Measurements from ENCODE around the gene RILP.

Gene RILP

DNA sequence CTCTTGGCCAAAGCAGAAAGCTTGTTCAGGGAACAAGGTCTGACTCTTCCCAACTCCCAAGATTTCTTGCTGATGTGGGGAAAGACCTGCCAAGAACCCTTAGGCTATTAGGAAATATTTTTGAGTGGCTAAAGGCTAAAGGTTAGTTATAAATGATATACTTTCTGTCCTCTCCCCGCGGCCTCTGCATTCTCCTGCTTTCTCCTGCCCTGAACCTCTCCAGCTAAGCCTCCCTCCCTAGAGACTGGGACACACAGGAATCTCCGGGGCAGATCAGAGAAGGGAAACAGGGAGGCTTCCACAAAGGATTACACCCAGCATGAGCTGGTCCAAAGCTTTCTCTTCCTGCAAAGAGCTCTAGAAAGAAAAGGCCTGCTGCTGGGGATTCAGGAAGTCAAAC is 23.3 kb downstream of the RILP start:
- no peak for ATAC-seq

DNA sequence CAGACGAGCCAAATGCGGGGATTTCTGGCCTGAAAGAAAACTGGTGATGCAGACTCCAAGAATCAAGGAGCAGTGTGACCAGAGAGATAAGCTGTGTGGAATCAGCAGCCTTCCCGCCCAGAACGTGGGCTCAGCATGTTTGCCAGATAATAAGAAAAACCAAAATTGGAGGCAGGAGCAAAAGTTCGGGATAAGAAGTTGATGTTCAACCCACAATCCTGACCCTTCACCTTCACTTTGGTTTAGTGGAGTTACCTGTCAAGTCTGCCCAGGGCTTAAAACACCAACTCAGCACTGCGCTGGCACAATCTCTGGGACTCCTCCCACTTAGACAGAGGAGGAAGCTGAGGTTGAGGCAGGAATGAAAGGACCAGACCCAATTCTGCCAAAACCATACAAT is 24.1 kb downstream of the RILP start:
- ATAC-seq: no peak
- no peak for TF ChIP-seq ZFP3 (CRISPR knock-in tag; IDR thresholded peaks at IDR 0.05)
- TF ChIP-seq, protein P1, sequence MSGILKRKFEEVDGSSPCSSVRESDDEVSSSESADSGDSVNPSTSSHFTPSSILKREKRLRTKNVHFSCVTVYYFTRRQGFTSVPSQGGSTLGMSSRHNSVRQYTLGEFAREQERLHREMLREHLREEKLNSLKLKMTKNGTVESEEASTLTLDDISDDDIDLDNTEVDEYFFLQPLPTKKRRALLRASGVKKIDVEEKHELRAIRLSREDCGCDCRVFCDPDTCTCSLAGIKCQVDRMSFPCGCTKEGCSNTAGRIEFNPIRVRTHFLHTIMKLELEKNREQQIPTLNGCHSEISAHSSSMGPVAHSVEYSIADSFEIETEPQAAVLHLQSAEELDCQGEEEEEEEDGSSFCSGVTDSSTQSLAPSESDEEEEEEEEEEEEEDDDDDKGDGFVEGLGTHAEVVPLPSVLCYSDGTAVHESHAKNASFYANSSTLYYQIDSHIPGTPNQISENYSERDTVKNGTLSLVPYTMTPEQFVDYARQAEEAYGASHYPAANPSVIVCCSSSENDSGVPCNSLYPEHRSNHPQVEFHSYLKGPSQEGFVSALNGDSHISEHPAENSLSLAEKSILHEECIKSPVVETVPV (CRISPR knock-in tag; IDR thresholded peaks at IDR 0.05): no peak
- TF ChIP-seq ZNF8 (CRISPR knock-in tag; IDR thresholded peaks at IDR 0.05): no peak
- no peak for TF ChIP-seq GLIS3 (CRISPR knock-in tag; IDR thresholded peaks at IDR 0.05)
- no peak for TF ChIP-seq CSDC2 (CRISPR knock-in tag; IDR thresholded peaks at IDR 0.05)
- no peak for TF ChIP-seq ISL1 (CRISPR knock-in tag; IDR thresholded peaks at IDR 0.05)
- no peak for TF ChIP-seq ZNF70 (CRISPR knock-in tag; IDR thresholded peaks at IDR 0.05)
- TF ChIP-seq, protein P2, sequence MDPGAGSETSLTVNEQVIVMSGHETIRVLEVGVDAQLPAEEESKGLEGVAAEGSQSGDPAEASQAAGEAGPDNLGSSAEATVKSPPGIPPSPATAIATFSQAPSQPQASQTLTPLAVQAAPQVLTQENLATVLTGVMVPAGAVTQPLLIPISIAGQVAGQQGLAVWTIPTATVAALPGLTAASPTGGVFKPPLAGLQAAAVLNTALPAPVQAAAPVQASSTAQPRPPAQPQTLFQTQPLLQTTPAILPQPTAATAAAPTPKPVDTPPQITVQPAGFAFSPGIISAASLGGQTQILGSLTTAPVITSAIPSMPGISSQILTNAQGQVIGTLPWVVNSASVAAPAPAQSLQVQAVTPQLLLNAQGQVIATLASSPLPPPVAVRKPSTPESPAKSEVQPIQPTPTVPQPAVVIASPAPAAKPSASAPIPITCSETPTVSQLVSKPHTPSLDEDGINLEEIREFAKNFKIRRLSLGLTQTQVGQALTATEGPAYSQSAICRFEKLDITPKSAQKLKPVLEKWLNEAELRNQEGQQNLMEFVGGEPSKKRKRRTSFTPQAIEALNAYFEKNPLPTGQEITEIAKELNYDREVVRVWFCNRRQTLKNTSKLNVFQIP (CRISPR knock-in tag; IDR thresholded peaks at IDR 0.05; ENCODE audit: borderline replicate concordance, low read depth): no peak
- TF ChIP-seq OSR1 (CRISPR knock-in tag; IDR thresholded peaks at IDR 0.05): no peak
- no peak for TF ChIP-seq ZFP30 (CRISPR knock-in tag; IDR thresholded peaks at IDR 0.05)
- TF ChIP-seq, protein P3, sequence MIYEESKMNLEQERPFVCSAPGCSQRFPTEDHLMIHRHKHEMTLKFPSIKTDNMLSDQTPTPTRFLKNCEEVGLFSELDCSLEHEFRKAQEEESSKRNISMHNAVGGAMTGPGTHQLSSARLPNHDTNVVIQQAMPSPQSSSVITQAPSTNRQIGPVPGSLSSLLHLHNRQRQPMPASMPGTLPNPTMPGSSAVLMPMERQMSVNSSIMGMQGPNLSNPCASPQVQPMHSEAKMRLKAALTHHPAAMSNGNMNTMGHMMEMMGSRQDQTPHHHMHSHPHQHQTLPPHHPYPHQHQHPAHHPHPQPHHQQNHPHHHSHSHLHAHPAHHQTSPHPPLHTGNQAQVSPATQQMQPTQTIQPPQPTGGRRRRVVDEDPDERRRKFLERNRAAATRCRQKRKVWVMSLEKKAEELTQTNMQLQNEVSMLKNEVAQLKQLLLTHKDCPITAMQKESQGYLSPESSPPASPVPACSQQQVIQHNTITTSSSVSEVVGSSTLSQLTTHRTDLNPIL (CRISPR knock-in tag; IDR thresholded peaks at IDR 0.05; ENCODE audit: low read depth): no peak
- TF ChIP-seq BACH2 (CRISPR knock-in tag; IDR thresholded peaks at IDR 0.05; ENCODE audit: borderline replicate concordance): no peak
- TF ChIP-seq TCF4 (CRISPR knock-in tag; IDR thresholded peaks at IDR 0.05; ENCODE audit: borderline replicate concordance): no peak
- no peak for TF ChIP-seq TOX (CRISPR knock-in tag; IDR thresholded peaks at IDR 0.05; ENCODE audit: borderline replicate concordance)
- TF ChIP-seq, protein P4, sequence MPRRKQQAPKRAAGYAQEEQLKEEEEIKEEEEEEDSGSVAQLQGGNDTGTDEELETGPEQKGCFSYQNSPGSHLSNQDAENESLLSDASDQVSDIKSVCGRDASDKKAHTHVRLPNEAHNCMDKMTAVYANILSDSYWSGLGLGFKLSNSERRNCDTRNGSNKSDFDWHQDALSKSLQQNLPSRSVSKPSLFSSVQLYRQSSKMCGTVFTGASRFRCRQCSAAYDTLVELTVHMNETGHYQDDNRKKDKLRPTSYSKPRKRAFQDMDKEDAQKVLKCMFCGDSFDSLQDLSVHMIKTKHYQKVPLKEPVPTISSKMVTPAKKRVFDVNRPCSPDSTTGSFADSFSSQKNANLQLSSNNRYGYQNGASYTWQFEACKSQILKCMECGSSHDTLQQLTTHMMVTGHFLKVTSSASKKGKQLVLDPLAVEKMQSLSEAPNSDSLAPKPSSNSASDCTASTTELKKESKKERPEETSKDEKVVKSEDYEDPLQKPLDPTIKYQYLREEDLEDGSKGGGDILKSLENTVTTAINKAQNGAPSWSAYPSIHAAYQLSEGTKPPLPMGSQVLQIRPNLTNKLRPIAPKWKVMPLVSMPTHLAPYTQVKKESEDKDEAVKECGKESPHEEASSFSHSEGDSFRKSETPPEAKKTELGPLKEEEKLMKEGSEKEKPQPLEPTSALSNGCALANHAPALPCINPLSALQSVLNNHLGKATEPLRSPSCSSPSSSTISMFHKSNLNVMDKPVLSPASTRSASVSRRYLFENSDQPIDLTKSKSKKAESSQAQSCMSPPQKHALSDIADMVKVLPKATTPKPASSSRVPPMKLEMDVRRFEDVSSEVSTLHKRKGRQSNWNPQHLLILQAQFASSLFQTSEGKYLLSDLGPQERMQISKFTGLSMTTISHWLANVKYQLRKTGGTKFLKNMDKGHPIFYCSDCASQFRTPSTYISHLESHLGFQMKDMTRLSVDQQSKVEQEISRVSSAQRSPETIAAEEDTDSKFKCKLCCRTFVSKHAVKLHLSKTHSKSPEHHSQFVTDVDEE (CRISPR knock-in tag; IDR thresholded peaks at IDR 0.05): no peak
- no peak for TF ChIP-seq SNAI2 (CRISPR knock-in tag; IDR thresholded peaks at IDR 0.05)
- no peak for TF ChIP-seq ZNF565 (CRISPR knock-in tag; conservative IDR thresholded peaks at IDR 0.05; ENCODE audit: low read depth)
- TF ChIP-seq RARB (CRISPR knock-in tag; IDR thresholded peaks at IDR 0.05): no peak
- no peak for TF ChIP-seq PPARA (CRISPR knock-in tag; IDR thresholded peaks at IDR 0.05; ENCODE audit: borderline replicate concordance)

More for the DNA sequence above, 23.3 kb downstream of the RILP start:
- TF ChIP-seq PPARA (CRISPR knock-in tag; IDR thresholded peaks at IDR 0.05; ENCODE audit: borderline replicate concordance) (no peak), TOX (CRISPR knock-in tag; IDR thresholded peaks at IDR 0.05; ENCODE audit: borderline replicate concordance) (no peak), ZFP30 (CRISPR knock-in tag; IDR thresholded peaks at IDR 0.05) (no peak), RARB (CRISPR knock-in tag; IDR thresholded peaks at IDR 0.05) (no peak), ZC3H10 (CRISPR knock-in tag; IDR thresholded peaks at IDR 0.05) (no peak), CSDC2 (CRISPR knock-in tag; IDR thresholded peaks at IDR 0.05) (no peak), ZNF8 (CRISPR knock-in tag; IDR thresholded peaks at IDR 0.05) (no peak), ZNF70 (CRISPR knock-in tag; IDR thresholded peaks at IDR 0.05) (no peak), ZNF565 (CRISPR knock-in tag; conservative IDR thresholded peaks at IDR 0.05; ENCODE audit: low read depth) (no peak), GLIS3 (CRISPR knock-in tag; IDR thresholded peaks at IDR 0.05) (no peak), BACH2 (CRISPR knock-in tag; IDR thresholded peaks at IDR 0.05; ENCODE audit: borderline replicate concordance) (no peak), ESRRG (CRISPR knock-in tag; IDR thresholded peaks at IDR 0.05) (no peak), OSR1 (CRISPR knock-in tag; IDR thresholded peaks at IDR 0.05) (no peak), SNAI2 (CRISPR knock-in tag; IDR thresholded peaks at IDR 0.05) (no peak), TCF4 (CRISPR knock-in tag; IDR thresholded peaks at IDR 0.05; ENCODE audit: borderline replicate concordance) (no peak), ISL1 (CRISPR knock-in tag; IDR thresholded peaks at IDR 0.05) (no peak)
- TF ChIP-seq, protein P4 (CRISPR knock-in tag; IDR thresholded peaks at IDR 0.05): no peak
- TF ChIP-seq, protein P5, sequence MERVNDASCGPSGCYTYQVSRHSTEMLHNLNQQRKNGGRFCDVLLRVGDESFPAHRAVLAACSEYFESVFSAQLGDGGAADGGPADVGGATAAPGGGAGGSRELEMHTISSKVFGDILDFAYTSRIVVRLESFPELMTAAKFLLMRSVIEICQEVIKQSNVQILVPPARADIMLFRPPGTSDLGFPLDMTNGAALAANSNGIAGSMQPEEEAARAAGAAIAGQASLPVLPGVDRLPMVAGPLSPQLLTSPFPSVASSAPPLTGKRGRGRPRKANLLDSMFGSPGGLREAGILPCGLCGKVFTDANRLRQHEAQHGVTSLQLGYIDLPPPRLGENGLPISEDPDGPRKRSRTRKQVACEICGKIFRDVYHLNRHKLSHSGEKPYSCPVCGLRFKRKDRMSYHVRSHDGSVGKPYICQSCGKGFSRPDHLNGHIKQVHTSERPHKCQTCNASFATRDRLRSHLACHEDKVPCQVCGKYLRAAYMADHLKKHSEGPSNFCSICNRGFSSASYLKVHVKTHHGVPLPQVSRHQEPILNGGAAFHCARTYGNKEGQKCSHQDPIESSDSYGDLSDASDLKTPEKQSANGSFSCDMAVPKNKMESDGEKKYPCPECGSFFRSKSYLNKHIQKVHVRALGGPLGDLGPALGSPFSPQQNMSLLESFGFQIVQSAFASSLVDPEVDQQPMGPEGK (CRISPR knock-in tag; IDR thresholded peaks at IDR 0.05; ENCODE audit: borderline replicate concordance): no peak
- TF ChIP-seq, protein P3 (CRISPR knock-in tag; IDR thresholded peaks at IDR 0.05; ENCODE audit: low read depth): no peak

Measured in SK-N-SH treated with all-trans-retinoic acid at 6 μM for 48 hours (cell line).